NCI-H2107 treated with DMSO at 0.1 percent for 48 hours (cell line): Measurements from ENCODE around the gene MACF1.

Experiments
- DNase-seq: peaks from one replicate; lab custom pipeline; 2025; ENCODE audit not compliant: unreplicated experiment; lab: John Stamatoyannopoulos, UW

Gene MACF1

GRCh38 chr1:39293375-39294070, 89.0 kb downstream of the MACF1 start:
- peak; percentile 99 for DNase-seq

GRCh38 chr1:39294531-39294930, 90.0 kb downstream of the MACF1 start:
- no peak for DNase-seq

- no peak for DNase-seq
Observed at GRCh38 chr1:39295901-39296300, 91.4 kb downstream of the MACF1 start.

DNA sequence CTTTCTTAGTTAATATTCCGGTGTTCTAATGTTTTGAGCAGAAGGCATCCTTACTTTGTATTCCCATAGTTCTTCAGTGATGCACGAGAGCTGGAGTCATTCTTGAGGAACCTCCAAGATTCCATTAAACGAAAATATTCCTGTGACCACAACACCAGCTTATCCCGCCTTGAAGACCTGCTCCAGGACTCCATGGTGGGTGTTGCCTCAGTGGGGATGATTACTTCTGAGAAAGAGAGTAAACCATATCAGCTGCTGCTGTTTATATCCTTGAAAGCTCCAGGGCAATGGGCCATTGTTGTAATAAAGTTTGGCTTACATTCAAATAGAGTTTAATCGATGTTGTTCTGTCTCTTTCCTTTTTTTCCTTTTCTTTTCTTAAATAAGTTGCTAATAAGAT, 93.1 kb downstream of the MACF1 start:
- no peak for DNase-seq

- DNase-seq: no peak
Observed at GRCh38 chr1:39301606-39302005, 97.1 kb downstream of the MACF1 start.

DNA sequence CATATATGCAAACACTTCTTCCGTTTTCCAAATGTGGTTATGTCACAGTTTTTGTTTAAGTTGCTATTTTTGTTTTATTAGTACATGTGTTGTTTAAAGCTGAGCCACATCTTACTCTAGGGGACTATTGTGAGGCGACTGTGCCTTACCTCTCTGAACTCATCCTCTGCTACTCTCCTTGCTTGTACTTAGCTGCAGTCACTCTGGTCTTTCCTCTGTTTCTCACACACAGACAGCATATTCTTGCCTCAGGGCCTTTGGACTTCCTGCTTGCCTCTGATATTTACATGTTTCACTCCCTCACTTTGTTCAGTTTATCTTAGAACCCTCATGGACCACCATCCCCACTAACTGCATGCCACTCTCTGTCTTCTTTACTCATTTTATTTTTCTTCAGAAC, 101.1 kb downstream of the MACF1 start:
- no peak for DNase-seq

GRCh38 chr1:39310015-39310414, 105.5 kb downstream of the MACF1 start:
- DNase-seq: no peak

DNA sequence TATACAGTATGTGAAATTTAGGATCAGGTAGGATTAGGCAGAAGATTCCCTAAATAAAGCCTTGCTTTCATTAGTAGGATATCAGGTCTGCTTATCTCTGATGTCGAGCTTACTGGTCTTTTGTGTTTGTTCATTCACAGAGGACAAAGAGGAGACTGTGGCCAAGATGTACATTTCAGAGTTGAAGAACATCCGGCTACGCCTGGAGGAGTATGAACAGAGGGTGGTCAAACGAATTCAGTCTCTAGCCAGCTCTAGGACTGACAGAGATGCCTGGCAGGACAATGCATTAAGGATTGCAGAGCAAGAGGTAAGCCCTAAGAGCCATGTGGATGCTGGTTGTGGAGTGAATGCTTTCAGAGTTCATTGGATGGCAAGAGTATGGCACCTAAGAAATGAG, 106.2 kb downstream of the MACF1 start:
- DNase-seq: no peak

DNA sequence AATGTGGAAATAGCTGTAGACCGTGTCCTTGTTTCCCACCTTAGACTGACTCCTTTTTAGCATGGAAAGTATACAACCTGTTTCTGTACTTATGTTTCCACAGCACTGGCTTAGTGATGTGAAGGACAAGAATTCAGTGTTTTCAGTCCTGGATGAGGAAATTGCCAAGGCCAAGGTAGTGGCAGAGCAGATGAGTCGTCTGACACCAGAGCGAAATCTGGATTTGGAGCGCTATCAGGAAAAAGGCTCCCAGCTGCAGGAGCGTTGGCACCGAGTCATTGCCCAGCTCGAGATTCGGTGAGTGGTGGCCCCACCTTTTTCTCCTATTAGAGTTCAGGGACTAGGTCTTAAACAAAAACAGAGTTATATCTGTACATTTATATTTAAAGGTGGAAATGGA, 112.6 kb downstream of the MACF1 start:
- no peak for DNase-seq

GRCh38 chr1:39317910-39318633, 113.6 kb downstream of the MACF1 start:
- DNase-seq: peak; percentile 99

GRCh38 chr1:39321979-39322378, 117.5 kb downstream of the MACF1 start:
- no peak for DNase-seq

GRCh38 chr1:39322431-39322830, 117.9 kb downstream of the MACF1 start:
- DNase-seq: no peak

DNA sequence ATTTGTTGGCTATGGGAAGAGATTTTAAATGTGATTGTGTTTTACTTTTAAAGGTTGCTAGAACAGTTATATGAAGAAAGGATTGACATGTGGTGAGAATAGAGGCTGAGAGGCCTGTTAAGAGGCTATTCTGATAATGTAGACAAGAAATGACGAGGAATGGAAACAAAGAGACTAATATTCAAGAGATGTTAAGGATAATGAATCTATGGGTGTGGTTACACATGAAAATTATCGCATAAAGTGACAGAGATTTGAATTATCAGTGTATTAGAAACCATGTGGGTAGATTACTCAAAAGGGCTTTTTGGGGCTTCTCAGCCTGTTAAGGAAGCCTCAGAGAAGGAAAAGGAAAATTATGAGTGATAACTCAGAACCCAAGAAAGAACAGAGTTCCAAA, 120.4 kb downstream of the MACF1 start:
- DNase-seq: no peak

- DNase-seq: no peak
Observed at GRCh38 chr1:39326836-39327235, 122.3 kb downstream of the MACF1 start.

GRCh38 chr1:39328095-39328494, 123.6 kb downstream of the MACF1 start:
- DNase-seq: no peak

DNA sequence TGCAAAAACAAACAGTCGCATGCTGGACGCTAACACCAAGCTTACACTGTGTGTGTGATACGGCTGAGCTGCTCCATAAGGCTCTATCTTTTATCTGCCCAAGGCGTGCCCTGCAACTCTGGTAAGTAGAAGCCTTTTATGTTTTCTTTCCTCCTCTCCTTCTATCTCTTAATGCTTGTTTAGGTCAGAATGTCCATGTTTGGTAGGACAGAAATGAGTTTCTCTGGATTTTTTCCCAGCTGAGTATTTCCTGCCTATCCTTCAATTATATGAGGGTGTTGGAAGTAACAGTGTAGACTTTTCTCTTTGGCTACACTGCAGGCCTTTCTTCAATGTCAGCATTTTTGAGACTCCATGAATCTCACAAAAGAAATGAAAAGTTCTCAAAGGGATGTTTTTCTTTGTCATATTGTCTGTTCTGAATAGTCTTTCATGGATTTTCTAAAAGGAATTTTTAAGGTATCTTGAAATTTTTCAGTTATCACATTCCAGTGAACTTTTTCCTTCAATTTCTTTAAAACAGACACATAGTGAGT, 124.2 kb downstream of the MACF1 start:
- no peak for DNase-seq

GRCh38 chr1:39331647-39332046, 127.2 kb downstream of the MACF1 start:
- DNase-seq: no peak

- DNase-seq: no peak
Observed at GRCh38 chr1:39332291-39332690, 127.8 kb downstream of the MACF1 start.

GRCh38 chr1:39332828-39333227, 128.3 kb downstream of the MACF1 start:
- DNase-seq: no peak

GRCh38 chr1:39333296-39333695, 128.8 kb downstream of the MACF1 start:
- DNase-seq: no peak

DNA sequence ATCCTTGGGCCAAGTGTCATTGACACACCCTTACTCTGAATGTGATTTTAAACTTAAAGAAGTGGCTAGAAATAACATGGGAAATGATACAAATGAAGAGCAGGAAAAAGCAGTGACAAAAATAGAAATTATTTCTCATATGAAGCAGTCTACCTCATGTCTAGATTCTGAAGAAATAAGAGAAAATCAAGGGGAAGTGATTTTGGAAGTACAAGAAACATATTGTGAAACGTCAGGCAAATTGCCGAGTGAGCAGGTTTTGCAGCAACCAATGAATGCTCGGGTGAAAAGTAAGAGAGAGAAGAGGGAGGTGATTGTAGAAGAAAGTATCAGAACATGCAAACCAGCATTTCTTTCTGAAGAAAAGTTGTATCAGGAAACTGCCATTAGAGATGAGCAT, 130.7 kb downstream of the MACF1 start:
- DNase-seq: no peak

DNA sequence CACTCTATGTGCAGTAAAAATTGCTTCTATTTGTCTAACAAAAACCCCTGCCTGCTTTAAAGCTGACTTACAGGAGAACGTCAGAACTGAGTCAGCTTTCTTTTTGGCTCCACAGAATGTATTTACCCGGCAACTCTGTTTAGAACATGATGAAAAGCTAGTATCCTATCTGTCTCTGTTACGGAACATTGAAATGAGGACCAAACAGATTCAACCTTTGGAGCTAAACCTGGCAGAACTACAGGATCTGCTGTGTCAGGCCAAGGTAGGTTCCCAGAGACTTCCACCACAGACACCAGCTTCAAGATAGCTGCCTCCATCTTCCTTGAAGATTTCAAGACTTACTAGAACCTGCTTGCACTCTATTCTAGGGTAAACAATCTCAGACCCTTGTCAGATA, 132.6 kb downstream of the MACF1 start:
- no peak for DNase-seq

- no peak for DNase-seq
Observed at GRCh38 chr1:39342776-39343175, 138.3 kb downstream of the MACF1 start.
